Measurements from ENCODE around the gene IQSEC3. TPM values are rescaled to one million over a fixed set of nuclear protein-coding genes. Genes with fewer than 3 reads are reported as not detected.

IQSEC3 gene
- total and polyA plus RNA-seq, 2 of the 13 experiments (the other 11 are each of a cell fraction or from before 2014, with no cell fraction given): not detected

- no peak for TF ChIP-seq KIAA2018 (CRISPR knock-in tag; IDR thresholded peaks at IDR 0.05; ENCODE audit: borderline replicate concordance)
Measured at GRCh38 chr12:182381-182892, 115.9 kb downstream of the IQSEC3 start (continued).

GRCh38 chr12:184811-185575 is 118.4 kb downstream of the IQSEC3 start:
- no TSS peak for BruUV-seq (replicated peaks)
- no peak overlapping the region for H2AFZ ChIP-seq (ENCODE audit: low read length)
- no peak for DNase-seq (ENCODE audit: low spot score)
- no peak overlapping the region for H3K4me3 ChIP-seq (replicated peaks in 1 of 3; ENCODE audit: insufficient read depth in 1 of 3, low read depth in 2 of 3, low read length in 3 of 3)
- no peaks in the 10 kb centered on the region for H4K20me1 ChIP-seq (ENCODE audit: insufficient read depth, low read length)
- H3K36me3 ChIP-seq (replicated peaks in 1 of 2; ENCODE audit: control insufficient read depth in 1 of 2, insufficient read depth in 2 of 2, low read length in 2 of 2): no peaks in the 10 kb centered on the region
- POLR2A ChIA-PET: no interaction called here
- H3K4me2 ChIP-seq (ENCODE audit: low read depth, low read length): no peak overlapping the region
- ATAC-seq: no peak
- peaks cover 9 to 19% of the 10 kb centered on the region in 2 experiments; a peak in 3 of 5 replicates for H3K27me3 ChIP-seq (ENCODE audit: control insufficient read depth in 1 of 2, insufficient read depth in 2 of 2, low read length in 2 of 2)
- no peaks in the 10 kb centered on the region for H3K9me3 ChIP-seq (ENCODE audit: low read length)
- 55% methylated on average over 11 of the region's 13 CpGs for WGBS (ENCODE audit: low lambda C conversion rate)
- CTCF ChIA-PET (ENCODE audit: low intra/inter-chr PET ratio, low total read pairs): no interaction called here
- intact Hi-C loops (cut with micrococcal nuclease; ENCODE audit: unreplicated experiment) (no loop called here), in situ Hi-C loops (cut with HindIII; ENCODE audit: extremely low pct_ligation_motif_present, low pct_unique_long_range_greater_than_20kb) (no loop called here)
- H3K4me1 ChIP-seq (ENCODE audit: insufficient read depth, low read length): peaks cover 14% of the 10 kb centered on the region; the same call in 1 of the 2 replicates
- no peak overlapping the region for H3K27ac ChIP-seq (ENCODE audit: extremely low read length, insufficient read depth, low read length)
- no peak overlapping the region for H3K9ac ChIP-seq (ENCODE audit: insufficient read depth, low read depth, low read length)
- H3K79me2 ChIP-seq (ENCODE audit: insufficient read depth, low read length): no peaks in the 10 kb centered on the region
- no peak for FAIRE-seq
- TF ChIP-seq NONO (IDR thresholded peaks at IDR 0.05) (no peak), NONO (CRISPR knock-in tag; conservative IDR thresholded peaks at IDR 0.05) (no peak), SP140L (CRISPR knock-in tag; IDR thresholded peaks at IDR 0.05; ENCODE audit: borderline replicate concordance) (no peak), ARID4A (CRISPR knock-in tag; IDR thresholded peaks at IDR 0.05; ENCODE audit: borderline replicate concordance) (no peak), ZC3H4 (CRISPR knock-in tag; IDR thresholded peaks at IDR 0.05; ENCODE audit: borderline replicate concordance) (no peak), HDAC2 (CRISPR knock-in tag; IDR thresholded peaks at IDR 0.05) (no peak), MLX (CRISPR knock-in tag; IDR thresholded peaks at IDR 0.05) (no peak)
